ENCODE data around the gene FAM13A. TPM values are rescaled to one million over a fixed set of nuclear protein-coding genes. Genes with fewer than 3 reads are reported as not detected.

FAM13A gene
- total RNA-seq, 1 donor from 2014 or later = 18.0 TPM

GRCh38 chr4:88697141-88697540, 359.8 kb downstream of the FAM13A start:
- intact Hi-C loops (cut with DNase I) = no loop called here
- ATAC-seq (ENCODE audit: poor library complexity) (peak; percentile 44), DNase-seq (no peak)

GRCh38 chr4:88696630-88697029, 360.4 kb downstream of the FAM13A start:
- intact Hi-C loops (cut with DNase I) = no loop called here
- ATAC-seq (ENCODE audit: poor library complexity) (no peak), DNase-seq (no peak)

GRCh38 chr4:88693792-88694191, 363.2 kb downstream of the FAM13A start:
- ATAC-seq (ENCODE audit: poor library complexity) = no peak
- DNase-seq = no peak
- intact Hi-C loops (cut with DNase I) = no loop called here

GRCh38 chr4:88690355-88690754, 366.6 kb downstream of the FAM13A start:
- peak; percentile 88 for ATAC-seq (ENCODE audit: poor library complexity)
- DNase-seq = no peak
- intact Hi-C loops (cut with DNase I) = no loop called here

GRCh38 chr4:88681209-88681608, 375.8 kb downstream of the FAM13A start:
- intact Hi-C loops (cut with DNase I) = no loop called here
- ATAC-seq (ENCODE audit: poor library complexity) = no peak
- DNase-seq = no peak

Other genes with a start within 250 kb of the FAM13A start
- 2.4 TPM for gene TIGD2, start 54.3 kb upstream of the FAM13A start, total RNA-seq